CD4-positive, alpha-beta T cell treated with Interleukin-2 at 100 ng/mL for 4 hours (primary cell): Measurements from ENCODE around the gene ZNF614.
"Not testable (repeated sequence)": the region's sequence is repeated elsewhere in the genome, so short reads cannot be mapped to it uniquely, and the experiment has no call there.

Experiments
- DNase-seq: peaks from one replicate; pipeline ENCODE4 v3.0.0-alpha.2; 2020; ENCODE audit warnings: low spot score

Gene ZNF614

GRCh38 chr19:52028027-52028779, at the start of gene ZNF614:
Gene ZNF614, minus strand, starts transcription at chr19:52028379. Its CDS starts 2,634 bp downstream, at chr19:52025745.
- DNase-seq: peak; percentile 84

DNA sequence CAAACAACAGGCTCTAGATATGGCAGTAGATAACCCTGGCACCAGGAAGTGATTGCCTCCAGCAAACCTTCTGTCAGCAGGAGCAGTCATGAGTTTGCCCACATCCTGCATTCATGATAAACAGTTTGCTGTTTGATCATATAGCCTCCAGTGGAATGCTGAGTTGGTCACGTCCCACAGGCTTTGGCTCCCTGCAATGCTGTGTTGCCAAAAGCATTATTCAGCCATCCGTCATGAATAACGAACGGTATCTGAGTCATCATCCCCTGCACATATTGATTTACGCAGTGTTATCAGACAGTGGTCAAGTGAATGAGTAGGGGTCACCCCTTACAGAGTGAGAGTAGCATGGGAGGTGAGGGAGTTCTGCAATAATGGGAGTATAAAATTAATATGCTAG, 42.3 kb upstream of the ZNF614 start:
- DNase-seq: no peak

DNA sequence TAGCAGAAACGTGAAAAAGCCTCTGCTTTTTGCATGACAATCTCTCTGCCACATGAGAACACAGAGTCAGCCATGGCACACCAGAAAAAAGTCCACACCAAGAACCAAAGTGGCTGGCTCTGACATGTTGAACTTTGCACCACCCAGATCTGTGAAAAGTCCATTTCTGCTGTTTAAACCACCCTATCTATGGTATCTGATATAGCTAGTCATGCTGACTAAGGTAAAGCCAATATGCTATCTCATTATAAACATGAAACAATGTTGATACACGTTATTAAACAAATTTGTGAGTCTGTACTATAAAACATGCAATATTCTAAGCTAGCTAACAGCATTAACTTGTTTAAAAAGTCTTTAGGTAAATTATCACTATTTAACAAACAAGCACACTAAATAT, 41.5 kb upstream of the ZNF614 start:
- no peak for DNase-seq

DNA sequence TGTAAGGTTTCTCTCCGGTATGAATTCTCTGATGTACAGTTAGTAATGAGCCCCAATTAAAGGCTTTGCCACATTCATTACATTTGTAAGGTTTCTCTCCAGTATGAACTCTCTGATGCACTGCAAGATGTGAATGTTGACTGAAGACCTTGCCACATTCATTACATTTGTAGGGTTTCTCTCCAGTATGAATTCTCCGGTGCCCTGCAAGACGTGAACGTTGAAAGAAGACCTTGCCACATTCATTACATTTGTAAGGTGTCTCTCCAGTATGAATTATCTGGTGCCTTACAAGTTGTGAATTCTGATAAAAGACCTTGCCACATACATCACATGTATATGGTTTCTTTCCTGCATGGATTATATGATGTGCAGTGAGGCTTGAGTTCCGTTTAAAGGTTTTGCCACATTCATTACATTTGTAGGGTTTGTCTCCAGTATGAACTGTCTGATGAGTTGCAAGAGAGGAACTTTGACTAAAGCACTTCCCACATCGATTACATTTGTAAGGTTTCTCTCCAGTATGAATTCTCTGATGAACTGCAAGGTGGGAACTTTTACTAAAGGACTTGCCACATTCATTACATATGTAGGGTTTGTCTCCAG, 38.2 kb upstream of the ZNF614 start:
- no peak for DNase-seq

DNA sequence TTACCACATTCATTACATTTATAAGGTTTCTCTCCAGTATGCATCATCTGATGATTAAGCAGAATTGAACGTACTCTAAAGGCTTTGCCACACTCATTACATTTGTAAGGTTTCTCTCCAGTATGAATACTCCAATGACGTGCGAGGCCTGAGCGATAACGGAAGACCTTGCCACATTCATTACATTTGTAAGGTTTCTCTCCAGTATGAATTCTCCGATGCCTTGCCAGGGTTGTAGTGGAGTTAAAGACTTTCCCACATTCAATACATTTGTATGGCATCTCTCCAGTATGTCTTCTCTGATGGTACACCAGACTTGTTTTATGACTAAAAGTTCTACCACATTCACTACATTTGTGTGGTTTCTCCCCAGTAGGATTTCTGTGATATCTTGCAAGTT, 37.2 kb upstream of the ZNF614 start:
- no peak for DNase-seq

DNA sequence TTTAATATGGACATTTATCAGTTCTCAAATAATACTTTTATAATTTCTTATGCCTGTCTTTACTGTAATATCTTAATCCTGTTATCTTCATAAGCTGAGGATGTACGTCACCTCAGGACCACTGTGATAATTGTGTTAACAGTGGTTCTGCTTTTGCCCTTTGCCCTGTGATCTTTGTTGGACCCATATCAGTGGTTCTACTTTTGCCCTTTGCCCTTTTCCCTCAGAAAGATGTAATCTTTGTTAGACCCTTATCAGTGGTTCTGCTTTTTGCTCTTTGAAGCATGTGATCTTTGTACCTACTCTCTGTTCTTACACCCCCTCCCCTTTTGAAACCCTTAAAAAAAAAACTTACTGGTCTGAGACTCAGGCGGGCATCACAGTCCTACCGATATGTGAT, 28.3 kb upstream of the ZNF614 start:
- DNase-seq: not testable (repeated sequence)

DNA sequence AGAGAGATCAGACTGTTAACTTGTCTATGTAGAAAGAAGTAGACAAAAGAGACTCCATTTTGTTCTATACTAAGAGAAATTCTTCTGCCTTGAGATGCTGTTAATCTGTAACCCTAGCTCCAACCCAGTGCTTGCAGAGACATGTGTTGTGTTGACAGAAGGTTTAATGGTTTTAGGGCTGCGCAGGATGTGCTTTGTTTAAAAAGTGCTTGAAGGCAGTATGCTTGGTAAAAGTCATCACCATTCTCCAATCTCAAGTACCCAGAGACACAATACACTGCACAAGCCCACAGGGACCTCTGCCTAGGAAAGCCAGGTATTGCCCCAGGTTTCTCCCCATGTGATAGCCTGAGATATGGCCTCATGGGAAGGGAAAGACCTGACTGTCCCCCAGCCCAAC, 23.6 kb upstream of the ZNF614 start:
- not testable (repeated sequence) for DNase-seq

GRCh38 chr19:52048555-52049501, 20.6 kb upstream of the ZNF614 start, which contains the start of gene ZNF432:
Gene ZNF432, minus strand, starts transcription at chr19:52048838. Its CDS starts 1,970 bp downstream, at chr19:52046868.
- peak; percentile 83 for DNase-seq

DNA sequence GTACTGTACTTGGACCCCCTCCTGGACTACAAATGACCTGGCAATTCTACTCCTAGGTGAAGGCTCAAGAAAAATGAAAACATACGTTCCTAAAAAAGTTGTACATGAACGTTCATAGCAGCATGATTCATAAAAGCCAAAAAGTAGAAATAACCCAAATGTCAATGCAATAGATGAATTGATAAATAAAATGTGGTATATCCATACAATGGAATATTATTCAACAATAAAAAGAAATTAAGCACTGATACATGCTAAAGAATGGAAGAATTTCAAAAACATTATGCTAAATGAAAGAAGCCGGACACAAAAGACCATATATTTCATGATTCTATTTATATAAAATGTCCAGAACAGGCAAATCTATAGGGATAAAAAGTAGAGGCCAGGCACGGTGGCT, 11.0 kb upstream of the ZNF614 start:
- no peak for DNase-seq

GRCh38 chr19:52034051-52034728, 6.0 kb upstream of the ZNF614 start:
- no peak for DNase-seq

- DNase-seq: no peak
Observed at GRCh38 chr19:52028780-52029123, 573 bp upstream of the ZNF614 start.

DNA sequence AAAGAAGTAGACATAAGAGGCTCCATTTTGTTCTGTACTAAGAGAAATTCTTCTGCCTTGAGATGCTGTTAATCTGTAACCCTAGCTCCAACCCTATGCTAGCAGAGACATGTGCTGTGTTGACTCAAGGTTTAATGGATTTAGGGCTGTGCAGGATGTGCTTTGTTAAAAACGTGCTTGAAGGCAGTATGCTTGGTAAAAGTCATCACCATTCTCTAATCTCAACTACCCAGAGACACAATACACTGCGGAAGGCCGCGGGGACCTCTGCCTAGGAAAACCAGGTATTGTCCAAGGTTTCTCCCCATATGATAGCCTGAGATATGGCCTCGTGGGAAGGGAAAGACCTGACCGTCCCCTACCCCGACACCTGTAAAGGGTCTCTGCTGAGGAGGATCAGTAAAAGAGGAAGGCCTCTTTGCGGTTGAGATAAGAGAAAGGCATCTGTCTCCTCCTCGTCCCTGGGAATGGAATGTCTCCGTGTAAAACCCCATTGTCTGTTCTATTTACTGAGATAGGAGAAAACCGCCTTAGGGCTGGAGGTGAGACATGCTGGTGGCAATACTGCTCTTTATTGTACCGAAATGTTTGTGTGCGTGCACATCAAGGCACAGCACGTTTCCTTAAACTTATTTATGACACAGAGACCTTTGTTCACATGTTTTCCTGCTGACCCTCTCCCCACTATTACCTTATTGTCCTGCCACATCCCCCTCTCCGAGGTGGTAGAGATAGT, 1.8 kb downstream of the ZNF614 start:
- not testable (repeated sequence) for DNase-seq

- DNase-seq: not testable (repeated sequence)
Observed at GRCh38 chr19:52024478-52024877, 3.7 kb downstream of the ZNF614 start.

DNA sequence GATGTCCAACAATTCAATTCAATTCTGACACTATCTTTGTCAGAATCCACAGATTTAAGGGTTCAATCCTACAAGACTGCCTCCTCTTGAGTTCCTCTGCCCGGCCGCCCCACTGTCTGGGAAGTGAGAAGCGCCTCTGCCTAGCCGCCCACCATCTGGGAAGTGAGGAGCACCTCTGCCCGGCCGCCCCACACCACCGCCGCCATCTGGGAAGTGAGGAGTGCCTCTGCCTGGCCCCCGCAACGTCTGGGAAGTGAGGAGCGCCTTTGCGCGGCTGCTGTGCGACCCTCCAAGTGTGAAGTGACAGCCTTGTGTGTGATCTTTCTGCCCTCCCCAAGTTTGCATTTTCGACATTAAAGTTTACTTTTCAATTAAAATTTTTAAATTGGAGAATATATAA, 6.0 kb downstream of the ZNF614 start:
- DNase-seq: no peak

DNA sequence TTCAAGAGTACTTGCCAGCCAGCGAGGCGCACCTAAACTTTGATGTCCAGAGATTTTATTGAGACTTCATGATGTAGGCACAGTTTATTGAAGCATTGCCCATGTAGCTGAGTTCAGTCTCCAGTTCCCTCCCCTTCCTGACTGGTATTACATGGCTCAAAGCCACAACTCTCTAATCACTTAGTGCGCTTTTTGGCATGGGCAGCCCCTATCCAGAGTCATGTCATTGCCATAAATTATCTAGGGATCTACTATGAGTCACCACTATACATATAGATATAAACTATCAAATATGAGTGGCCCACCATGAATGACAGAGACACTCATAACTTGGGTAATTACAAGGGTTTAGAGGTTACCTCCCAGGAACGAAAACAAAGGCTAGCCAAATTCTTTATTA, 7.7 kb downstream of the ZNF614 start:
- DNase-seq: no peak

- no peak for DNase-seq
Observed at GRCh38 chr19:52010674-52011073, 17.5 kb downstream of the ZNF614 start.

DNA sequence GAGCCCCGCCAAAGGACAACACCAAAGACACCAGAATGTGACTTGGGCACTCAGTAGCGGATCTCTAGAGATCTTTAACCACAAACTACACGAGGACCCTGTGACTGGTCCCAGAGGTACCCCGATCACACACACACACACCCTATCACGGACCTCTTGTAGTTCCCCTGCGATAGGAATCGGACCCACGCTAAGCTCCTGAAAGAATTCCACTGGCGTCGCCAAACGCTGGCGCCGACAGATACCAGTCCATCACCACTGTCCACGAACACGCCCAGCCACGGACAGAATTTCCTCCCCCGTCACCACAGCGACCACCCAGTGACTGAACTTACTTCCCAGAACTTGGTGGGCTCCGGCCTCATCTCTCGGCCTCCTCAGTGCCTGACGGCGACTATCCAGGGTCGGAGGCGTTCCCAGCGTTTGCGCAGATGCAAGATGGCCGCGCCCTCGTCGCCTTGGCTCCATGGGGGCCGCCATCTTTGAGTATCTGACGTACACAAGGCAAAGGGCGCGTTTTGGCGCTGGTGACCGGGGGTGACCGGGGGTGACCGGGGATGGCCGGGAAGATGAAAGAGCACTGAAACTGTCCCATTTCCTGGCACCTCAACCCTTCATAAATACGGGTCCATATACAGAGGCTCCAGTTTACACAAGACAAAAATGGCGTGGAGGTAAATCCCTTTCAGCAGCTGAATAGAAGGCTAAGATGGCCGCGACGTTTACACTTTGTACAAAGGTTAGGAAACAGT, 20.2 kb downstream of the ZNF614 start, which contains the start of gene ZNF615:
Gene ZNF615 (minus strand): TSS at position 406 of the 752 bp plus-strand sequence. CDS start 4,500 bp downstream, outside the sequence.
- peak; percentile 83 for DNase-seq

GRCh38 chr19:52007451-52007805, 20.8 kb downstream of the ZNF614 start:
- DNase-seq: no peak

DNA sequence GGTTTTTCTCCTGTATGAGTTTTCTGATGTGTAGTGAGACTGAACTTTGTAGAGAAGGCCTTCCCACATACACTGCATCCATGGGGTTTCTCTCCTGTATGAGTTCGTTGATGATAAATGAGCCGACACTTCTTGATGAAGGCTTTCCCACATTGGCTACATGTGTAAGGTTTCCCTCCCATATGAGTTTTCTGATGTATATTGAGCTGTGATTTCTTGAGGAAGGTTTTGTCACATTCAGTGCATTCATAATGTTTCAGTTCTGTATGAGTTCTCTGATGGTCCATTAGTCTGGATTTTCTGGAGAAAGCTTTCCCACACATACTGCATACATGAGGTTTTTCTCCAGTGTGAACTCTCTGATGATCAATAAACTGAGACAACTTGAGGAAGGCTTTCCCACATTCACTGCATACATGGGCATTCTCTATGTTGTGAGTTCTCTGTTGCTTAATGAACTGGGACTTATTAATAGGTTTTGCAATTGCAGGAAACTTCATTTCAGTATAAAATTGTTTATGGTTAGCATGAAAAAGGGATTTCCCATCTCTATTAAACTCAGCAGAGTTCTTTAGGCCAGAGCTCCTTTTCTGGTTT, 34.0 kb downstream of the ZNF614 start:
- DNase-seq: no peak

DNA sequence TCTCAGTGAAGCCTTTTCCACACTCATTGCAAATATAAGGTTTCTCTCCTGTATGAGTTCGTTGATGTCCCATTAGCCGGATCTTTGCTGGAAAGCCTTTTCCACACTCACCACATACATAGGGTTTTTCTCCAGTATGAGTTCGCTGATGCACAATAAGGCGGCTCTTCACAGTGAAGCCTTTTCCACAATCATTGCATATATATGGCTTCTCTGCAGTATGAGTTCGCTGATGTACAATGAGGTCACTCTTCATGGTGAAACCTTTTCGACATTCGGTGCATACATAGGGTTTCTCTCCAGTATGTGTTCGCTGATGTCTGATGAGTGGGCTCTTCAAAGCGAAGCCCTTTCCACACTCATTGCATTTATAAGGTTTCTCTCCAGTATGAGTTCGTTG, 34.8 kb downstream of the ZNF614 start:
- no peak for DNase-seq
